Breast epithelium (tissue), 3 donors: Measurements from ENCODE around the gene ALOX15.

Experiments used
- POLR2A ChIP-seq: fragments of 450-650 bp; IDR thresholded peaks from one replicate; pipeline ENCODE4 v1.6.1; 2016; ENCODE audit warnings: antibody characterized with exemption, mild to moderate bottlenecking, moderate library complexity
- TF ChIP-seq, protein P1 (sequence below), 3 donors: fragments of 450-650 bp; IDR thresholded peaks; one replicate each; pipeline ENCODE4 v1.5.1; 2016 to 2017; ENCODE audit warnings: antibody characterized with exemption in 3 of 3, mild to moderate bottlenecking in 3 of 3, moderate library complexity in 3 of 3

DNA sequence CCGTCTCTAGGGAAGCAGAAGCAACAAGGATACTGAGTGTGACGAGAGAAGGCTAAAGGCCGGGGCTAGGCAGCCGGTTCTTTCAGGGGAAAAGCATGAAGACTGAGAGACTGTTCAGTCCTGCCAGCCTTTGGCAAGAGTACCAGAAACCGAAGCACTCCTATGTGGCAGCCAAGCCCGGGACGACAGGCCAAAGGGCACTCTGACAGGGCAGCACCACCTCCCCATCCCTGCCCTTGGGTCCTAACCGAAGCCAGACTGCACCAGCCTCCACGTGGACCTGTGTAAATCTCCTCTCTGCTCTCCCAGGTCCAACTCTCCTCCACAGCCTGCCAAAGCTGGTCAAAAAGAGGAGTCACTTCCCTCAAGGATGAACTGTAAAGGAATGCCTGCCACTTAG lies 23.5 kb upstream of the ALOX15 start:
- TF ChIP-seq, protein P1, sequence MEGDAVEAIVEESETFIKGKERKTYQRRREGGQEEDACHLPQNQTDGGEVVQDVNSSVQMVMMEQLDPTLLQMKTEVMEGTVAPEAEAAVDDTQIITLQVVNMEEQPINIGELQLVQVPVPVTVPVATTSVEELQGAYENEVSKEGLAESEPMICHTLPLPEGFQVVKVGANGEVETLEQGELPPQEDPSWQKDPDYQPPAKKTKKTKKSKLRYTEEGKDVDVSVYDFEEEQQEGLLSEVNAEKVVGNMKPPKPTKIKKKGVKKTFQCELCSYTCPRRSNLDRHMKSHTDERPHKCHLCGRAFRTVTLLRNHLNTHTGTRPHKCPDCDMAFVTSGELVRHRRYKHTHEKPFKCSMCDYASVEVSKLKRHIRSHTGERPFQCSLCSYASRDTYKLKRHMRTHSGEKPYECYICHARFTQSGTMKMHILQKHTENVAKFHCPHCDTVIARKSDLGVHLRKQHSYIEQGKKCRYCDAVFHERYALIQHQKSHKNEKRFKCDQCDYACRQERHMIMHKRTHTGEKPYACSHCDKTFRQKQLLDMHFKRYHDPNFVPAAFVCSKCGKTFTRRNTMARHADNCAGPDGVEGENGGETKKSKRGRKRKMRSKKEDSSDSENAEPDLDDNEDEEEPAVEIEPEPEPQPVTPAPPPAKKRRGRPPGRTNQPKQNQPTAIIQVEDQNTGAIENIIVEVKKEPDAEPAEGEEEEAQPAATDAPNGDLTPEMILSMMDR (IDR thresholded peaks at IDR 0.05), result no peak
- no peak for TF ChIP-seq POLR2A
